PC-3 (cell line): ENCODE data around the gene CHRNA4. TPM values are rescaled to one million over a fixed set of nuclear protein-coding genes. Genes with fewer than 3 reads are reported as not detected.

Experiments used
- ATAC-seq: fragments of 200-7000 bp; cut with Tn5 transposase; 2 replicates; pipeline ENCODE4 v1.9.1; 2020; ENCODE audit warnings: mild to moderate bottlenecking, moderate library complexity
- BruUV-seq: library from RNA; stranded (reverse); fragments of 400-500 nt; replicated peaks from 2 replicates; lab custom pipeline; 2021; lab: Mats Ljungman, UMichigan
- CTCF ChIA-PET: fragments of 300-600 bp; sonication (Branson Sonifier 250); formaldehyde crosslinking; loops from one replicate; lab custom pipeline; 2022; ENCODE audit warnings: antibody characterized with exemption; lab: Charles Lee
- POLR2A ChIA-PET: fragments of 300-600 bp; sonication (Branson Sonifier 250); formaldehyde crosslinking; loops from one replicate; lab custom pipeline; 2022; ENCODE audit warnings: antibody characterized with exemption; ENCODE audit not compliant: unreplicated experiment; lab: Charles Lee
- DNase-seq: peaks from one replicate; pipeline ENCODE4 v3.0.0-alpha.2; 2015
- H2AFZ ChIP-seq: fragments of 300-600 bp; sonication (generic); 2 replicates; pipeline ENCODE4 v1.6.0; 2016; ENCODE audit warnings: antibody characterized with exemption, low read length
- H3F3A ChIP-seq: fragments of 300-600 bp; sonication (generic); one replicate; pipeline ENCODE4 v1.6.0; 2017; ENCODE audit warnings: antibody characterized with exemption, low read length, control low read depth, mild to moderate bottlenecking; ENCODE audit not compliant: unreplicated experiment
- H3K27ac ChIP-seq: fragments of 300-600 bp; sonication (generic); 2 replicates; pipeline ENCODE4 v1.5.1; 2016; ENCODE audit warnings: mild to moderate bottlenecking, low read length
- H3K27me3 ChIP-seq: fragments of 300-600 bp; sonication (generic); 2 replicates; pipeline ENCODE4 v1.6.1; 2016; ENCODE audit warnings: low read length, mixed read lengths
- H3K36me3 ChIP-seq: fragments of 300-600 bp; sonication (generic); 2 replicates; pipeline ENCODE4 v1.6.1; 2016; ENCODE audit warnings: low read depth, mixed run types, low read length, mixed read lengths
- H3K4me1 ChIP-seq: fragments of 300-600 bp; sonication (generic); 2 replicates; pipeline ENCODE4 v1.5.1; 2016; ENCODE audit warnings: low read length; ENCODE audit not compliant: insufficient read depth
- H3K4me2 ChIP-seq: fragments of 300-600 bp; sonication (generic); 2 replicates; pipeline ENCODE4 v1.6.0; 2016; ENCODE audit warnings: low read length
- H3K4me3 ChIP-seq: fragments of 300-600 bp; sonication (generic); 2 replicates; pipeline ENCODE4 v1.5.1; 2016; ENCODE audit warnings: mild to moderate bottlenecking, low read length, mixed read lengths
- H3K79me2 ChIP-seq: fragments of 300-600 bp; sonication (generic); 2 replicates; pipeline ENCODE4 v1.6.1; 2017; ENCODE audit warnings: low read length, mixed read lengths
- H3K9ac ChIP-seq: fragments of 300-600 bp; sonication (generic); 2 replicates; pipeline ENCODE4 v1.6.0; 2016; ENCODE audit warnings: mild to moderate bottlenecking, low read length
- H3K9me2 ChIP-seq: fragments of 300-600 bp; sonication (generic); replicated peaks from 2 replicates; pipeline ENCODE4 v1.6.1; 2016; ENCODE audit warnings: mixed run types, low read length, mixed read lengths
- H3K9me3 ChIP-seq: fragments of 300-600 bp; sonication (generic); 2 replicates; pipeline ENCODE4 v1.6.1; 2016; ENCODE audit warnings: low read length, mixed read lengths
- H4K20me1 ChIP-seq: fragments of 300-600 bp; sonication (generic); 2 replicates; pipeline ENCODE4 v1.6.1; 2016; ENCODE audit warnings: low read length, mixed read lengths
- CTCF ChIP-seq: fragments of 300-600 bp; sonication (generic); conservative IDR thresholded peaks from 2 replicates; pipeline ENCODE4 v1.5.1; 2017; ENCODE audit warnings: antibody characterized with exemption, low read depth, mild to moderate bottlenecking, low read length
- EZH2 ChIP-seq: fragments of 300-600 bp; sonication (generic); IDR thresholded peaks from one replicate; pipeline ENCODE4 v1.6.1; 2017; ENCODE audit warnings: antibody characterized with exemption, mild to moderate bottlenecking, low read length; ENCODE audit not compliant: unreplicated experiment
- EZH2phosphoT487 ChIP-seq: fragments of 300-600 bp; sonication (generic); IDR thresholded peaks from 2 replicates; pipeline ENCODE4 v1.6.1; 2018; ENCODE audit warnings: mild to moderate bottlenecking, antibody characterized with exemption, low read length, borderline replicate concordance
- intact Hi-C: fragments of 100-400 bp; cut with micrococcal nuclease; formaldehyde crosslinking; loops from 2 replicates; pipeline ENCODE4 v1.9.0; 2023
- total RNA-seq: library from RNA; depleted of rRNA; stranded (reverse); fragments of >200 nt; gene quantifications from 2 replicates; pipeline ENCODE4 v1.2.3, GENCODE V29; 2014

The CHRNA4 gene
- total RNA-seq, 1 experiment from 2014 or later, result not detected

GRCh38 chr20:63387917-63388316, 26.8 kb upstream of the CHRNA4 start:
- no peak for ATAC-seq
- Histone ChIP-seq H3K4me1 (no peaks in the 10 kb centered on the region), H2AFZ (no peak overlapping the region), H3K9me3 (peaks cover 9% of the 10 kb centered on the region; the same call in 1 of the 2 replicates), H3K79me2 (no peaks in the 10 kb centered on the region), H4K20me1 (no peaks in the 10 kb centered on the region), H3F3A (no peaks in the 10 kb centered on the region), H3K27me3 (peaks cover 52% of the 10 kb centered on the region), H3K9ac (no peak overlapping the region), H3K4me3 (no peak overlapping the region), H3K36me3 (no peaks in the 10 kb centered on the region), H3K9me2 (no peaks in the 10 kb centered on the region), H3K27ac (no peak overlapping the region), H3K4me2 (no peak overlapping the region)
- DNase-seq, result no peak
- ChIA-PET POLR2A (no interaction called here), CTCF (no interaction called here)
- TF ChIP-seq EZH2phosphoT487 (no peak), EZH2 (no peak), CTCF (no peak)
- no TSS peak for BruUV-seq
- intact Hi-C loops, result no loop called here

- CTCF ChIA-PET, result no interaction called here
These were observed 26.2 kb upstream of the CHRNA4 start for GRCh38 chr20:63387393-63387792.

More at GRCh38 chr20:63387393-63387792, 26.2 kb upstream of the CHRNA4 start:
- H4K20me1 ChIP-seq, result no peaks in the 10 kb centered on the region
- no peaks in the 10 kb centered on the region for H3F3A ChIP-seq
- no peaks in the 10 kb centered on the region for H3K4me1 ChIP-seq
- intact Hi-C loops, result no loop called here
- no TSS peak for BruUV-seq
- H3K4me3 ChIP-seq, result no peak overlapping the region
- no peaks in the 10 kb centered on the region for H3K9me2 ChIP-seq
- no peaks in the 10 kb centered on the region for H3K79me2 ChIP-seq
- DNase-seq, result no peak
- ATAC-seq, result no peak
- H3K9ac ChIP-seq, result no peak overlapping the region
- H3K27ac ChIP-seq, result no peak overlapping the region
- no peak overlapping the region for H2AFZ ChIP-seq
- peaks cover 53% of the 10 kb centered on the region for H3K27me3 ChIP-seq
- POLR2A ChIA-PET, result no interaction called here
- H3K4me2 ChIP-seq, result no peak overlapping the region
- no peak for TF ChIP-seq CTCF
- TF ChIP-seq EZH2, result no peak
- TF ChIP-seq EZH2phosphoT487, result no peak
- H3K36me3 ChIP-seq, result no peaks in the 10 kb centered on the region
- peaks cover 9% of the 10 kb centered on the region; the same call in 1 of the 2 replicates for H3K9me3 ChIP-seq
